NCI-H345 treated with DMSO at 0.1 percent for 48 hours (cell line): Measurements from ENCODE around the gene KRT6A.

ENCODE experiments used
- DNase-seq: peaks from one replicate; lab custom pipeline; 2025; ENCODE audit not compliant: unreplicated experiment; lab: John Stamatoyannopoulos, UW

KRT6A gene

DNA sequence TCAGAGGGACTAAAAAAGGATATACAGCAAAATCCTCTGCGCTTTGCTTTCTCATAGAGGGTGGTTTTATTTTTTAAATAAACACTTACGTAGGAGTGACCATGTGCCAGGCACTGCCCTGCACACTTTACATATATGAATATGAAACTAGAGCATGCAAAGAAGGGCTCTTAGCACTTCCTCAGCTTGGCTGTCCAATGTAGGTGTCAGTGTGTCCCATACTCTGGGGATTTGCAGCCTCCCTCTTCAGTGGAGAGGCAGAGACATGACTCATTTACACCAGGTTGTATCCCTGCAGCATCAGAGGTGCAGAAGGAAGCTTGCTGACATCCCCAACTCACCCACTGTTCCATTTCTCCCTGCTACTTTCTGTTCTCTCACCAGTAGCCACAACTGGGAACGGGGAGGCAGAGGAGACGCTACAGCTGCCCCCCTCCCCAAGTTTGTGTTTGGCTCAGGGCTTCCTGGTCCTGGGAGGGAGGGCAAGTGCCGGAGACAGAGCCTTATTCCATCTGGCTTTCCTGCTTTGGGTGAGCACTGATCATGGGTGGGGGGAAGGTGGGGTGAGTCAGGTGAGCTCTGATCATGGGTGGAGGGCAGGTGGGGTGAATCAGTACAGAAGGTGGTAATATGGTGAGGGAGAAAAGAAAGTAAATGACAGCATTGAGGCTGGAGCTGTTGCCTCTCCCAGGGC lies 32.0 kb upstream of the KRT6A start:
- DNase-seq: no peak

DNA sequence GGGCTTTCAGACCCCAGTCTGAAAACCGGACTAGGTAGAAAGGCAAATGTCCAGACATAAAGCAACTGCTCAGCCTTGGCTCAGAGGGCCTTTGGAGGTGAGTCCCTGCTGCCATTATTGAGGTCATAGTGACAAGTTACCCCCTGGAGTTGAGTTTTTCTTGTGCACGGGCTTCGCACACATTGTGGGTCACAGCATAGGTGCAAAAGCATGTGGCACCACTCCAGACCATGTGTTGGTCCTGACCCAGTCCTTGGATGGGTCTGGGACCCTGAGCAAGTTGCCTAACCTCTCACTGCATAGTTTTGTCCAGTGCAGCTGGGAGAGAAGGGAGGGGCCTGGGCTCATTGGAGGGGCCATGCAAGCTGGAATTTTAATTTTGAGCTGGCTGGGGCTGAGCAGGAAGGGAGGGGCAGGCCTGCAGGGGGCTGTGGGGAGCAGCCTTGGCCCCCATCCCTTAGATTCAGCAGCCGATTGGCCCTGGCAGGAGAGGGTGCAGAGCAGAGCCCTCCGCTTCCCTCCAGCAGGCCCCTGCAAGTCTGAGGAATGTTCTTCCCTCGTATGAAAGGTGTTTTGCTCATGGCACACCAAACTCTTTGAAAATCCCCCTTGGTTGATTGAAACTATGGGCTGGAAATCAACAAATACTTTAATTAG lies 31.3 kb upstream of the KRT6A start:
- DNase-seq: no peak

DNA sequence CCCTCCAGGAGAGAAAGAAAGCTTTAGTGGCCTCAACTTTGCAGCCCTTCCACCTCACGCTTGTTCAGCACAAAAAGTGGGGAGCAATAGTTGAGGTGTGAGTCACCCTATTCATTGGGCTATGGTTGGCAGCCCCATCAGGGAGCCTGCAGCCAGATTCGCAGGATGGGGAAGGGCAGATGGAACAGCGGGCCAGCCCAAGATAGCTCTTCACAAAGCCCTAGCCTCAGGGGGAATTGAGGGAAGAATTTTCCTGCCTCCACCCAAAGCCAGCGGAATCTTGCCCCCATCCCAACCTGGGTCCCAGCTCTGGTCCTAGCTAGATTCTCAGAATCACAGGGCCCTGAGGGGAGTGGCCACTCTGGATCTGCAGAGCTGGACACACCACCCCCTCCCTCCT lies 30.8 kb upstream of the KRT6A start:
- DNase-seq: no peak

DNA sequence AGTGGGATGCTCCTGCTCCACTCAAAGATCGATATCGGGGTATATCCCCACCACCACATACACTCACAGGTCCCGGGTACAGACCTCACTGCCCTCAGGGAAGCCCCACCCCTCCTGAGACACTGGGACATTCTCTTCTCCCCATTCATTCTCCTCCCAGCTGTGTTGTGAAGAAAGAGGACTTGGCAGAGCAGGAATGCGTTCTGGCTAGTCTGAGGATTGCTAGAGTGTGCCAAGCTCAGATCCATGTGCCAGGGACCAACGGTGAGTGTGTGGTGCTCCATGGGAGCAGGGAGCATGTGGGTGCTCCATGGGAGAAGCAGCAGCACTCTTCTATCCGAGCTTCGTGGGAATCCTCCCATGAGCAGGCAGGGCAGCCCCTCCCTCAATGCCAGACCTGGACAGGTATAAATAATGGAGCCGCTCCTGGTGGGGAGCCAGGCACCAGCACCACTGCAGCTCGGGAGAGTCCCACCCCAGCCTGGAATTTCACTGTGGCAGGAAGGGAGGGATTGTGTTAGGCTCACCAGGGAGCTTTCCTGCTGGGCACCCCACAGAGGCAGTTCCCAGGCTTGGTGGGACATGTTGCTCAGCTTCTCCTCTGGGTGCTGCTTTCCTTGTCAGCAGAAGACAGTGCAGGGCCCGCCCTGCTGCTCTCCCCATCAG lies 29.4 kb upstream of the KRT6A start:
- no peak for DNase-seq

DNA sequence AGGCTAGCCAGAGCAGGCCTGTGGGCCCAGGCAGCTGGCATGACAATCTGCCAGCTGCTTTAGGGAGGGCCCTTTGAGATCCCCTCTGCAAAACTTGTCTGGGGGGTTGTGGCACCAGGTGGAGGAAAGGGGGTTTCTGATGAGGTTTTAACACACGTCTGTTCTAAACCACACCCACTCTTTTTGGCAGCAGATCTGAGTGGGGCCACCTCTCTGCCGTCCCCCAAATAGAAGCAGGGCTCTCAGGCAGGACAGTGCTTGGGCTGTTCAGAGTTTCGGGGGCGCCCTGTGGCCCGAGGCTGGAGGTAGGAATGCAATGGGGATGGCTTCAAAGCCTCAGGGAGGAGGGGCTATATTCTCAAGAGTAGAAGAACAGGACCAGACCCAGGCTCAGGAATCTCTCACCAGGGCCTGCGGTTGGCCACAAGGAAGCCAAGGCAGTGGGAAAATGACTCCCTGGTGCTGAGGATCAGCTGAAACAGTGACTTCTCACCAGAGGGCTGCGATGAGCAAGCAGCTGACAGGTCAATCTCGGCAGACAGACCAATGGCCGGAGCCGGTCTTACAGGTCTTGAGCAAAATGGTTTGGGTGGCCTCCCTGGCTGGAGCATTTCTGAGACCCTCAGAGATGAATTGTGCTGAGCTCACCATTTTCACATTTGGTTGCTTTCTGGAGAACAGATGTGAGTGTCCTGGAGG lies 28.7 kb upstream of the KRT6A start:
- DNase-seq: no peak

DNA sequence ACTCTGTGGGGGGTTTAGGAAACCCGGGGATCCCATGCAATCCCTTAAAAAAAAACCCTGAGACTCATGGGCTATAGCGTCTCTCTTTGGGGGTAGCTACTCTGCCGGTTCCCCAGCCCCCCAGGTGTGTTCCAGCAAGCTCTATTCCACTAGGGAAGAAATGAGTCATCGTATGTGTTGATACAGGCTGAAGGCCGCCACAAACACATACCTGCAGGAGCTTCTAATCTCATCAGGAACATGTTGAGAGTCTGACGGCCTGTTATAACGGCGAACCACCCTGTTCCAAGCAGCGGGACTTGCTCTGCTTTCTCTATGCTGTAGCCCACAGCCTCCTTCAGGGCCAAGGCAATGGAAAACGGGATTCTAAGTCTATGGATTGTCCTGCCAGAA lies 28.1 kb upstream of the KRT6A start:
- DNase-seq: no peak

DNA sequence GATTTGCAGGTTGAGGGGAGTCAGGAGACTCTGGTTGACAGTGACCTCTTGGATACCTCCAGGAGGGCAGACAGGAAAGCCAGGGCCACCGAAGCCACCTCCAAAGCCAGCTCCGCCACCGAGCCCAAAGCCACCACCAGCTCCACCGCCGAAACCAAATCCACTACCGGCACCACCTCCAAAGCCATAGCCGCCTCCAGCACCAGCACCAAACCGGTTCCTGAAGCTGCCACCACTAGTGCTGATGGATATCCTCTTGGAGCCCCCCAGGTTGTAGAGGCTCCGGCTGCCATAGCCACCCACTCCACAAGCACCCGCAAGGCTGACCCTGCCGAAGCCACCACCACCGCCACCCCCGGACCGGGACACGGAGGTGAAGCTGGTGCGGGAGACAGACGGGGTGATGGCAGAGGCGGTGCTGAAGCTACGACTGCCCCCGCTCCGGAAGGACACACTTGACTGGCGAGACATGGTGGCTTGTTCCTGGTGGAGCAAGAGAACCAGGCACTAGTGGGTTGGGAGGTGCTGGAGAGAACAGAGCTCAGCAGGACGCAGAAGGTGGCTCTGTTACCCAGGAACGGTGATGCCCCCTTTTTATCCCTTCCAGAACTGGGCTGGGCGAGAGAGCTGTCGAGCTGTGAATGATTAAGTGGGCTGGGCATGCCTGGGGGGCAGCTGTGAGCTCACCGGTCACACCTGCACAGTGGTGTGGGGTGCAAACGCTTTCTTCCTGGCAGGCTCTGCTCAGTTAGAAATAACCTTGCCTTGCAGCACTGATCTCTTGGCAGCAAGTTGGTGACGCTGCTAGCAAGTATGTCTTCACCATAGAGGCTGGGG lies 27.0 kb upstream of the KRT6A start, which contains the start of gene KRT5:
KRT5 (minus strand) TSS at position 569 of the 837 bp plus-strand sequence; CDS start at position 471, 98 bp downstream.
- DNase-seq: no peak

DNA sequence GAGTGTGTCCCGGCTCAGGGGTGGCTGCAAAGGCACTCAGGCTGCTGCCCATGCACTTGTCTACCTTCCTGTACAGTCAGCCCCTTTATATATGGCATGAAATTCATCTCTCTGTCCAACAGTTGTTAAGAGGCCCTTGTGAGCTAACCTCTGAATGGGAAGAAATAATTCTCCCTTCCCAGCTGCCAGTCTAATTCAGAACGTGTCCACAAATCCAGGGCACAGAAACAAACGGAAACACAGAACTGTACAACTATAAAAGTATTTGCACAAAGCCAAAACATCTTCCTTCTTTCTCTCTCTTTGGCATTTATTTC lies 26.3 kb upstream of the KRT6A start:
- no peak for DNase-seq

DNA sequence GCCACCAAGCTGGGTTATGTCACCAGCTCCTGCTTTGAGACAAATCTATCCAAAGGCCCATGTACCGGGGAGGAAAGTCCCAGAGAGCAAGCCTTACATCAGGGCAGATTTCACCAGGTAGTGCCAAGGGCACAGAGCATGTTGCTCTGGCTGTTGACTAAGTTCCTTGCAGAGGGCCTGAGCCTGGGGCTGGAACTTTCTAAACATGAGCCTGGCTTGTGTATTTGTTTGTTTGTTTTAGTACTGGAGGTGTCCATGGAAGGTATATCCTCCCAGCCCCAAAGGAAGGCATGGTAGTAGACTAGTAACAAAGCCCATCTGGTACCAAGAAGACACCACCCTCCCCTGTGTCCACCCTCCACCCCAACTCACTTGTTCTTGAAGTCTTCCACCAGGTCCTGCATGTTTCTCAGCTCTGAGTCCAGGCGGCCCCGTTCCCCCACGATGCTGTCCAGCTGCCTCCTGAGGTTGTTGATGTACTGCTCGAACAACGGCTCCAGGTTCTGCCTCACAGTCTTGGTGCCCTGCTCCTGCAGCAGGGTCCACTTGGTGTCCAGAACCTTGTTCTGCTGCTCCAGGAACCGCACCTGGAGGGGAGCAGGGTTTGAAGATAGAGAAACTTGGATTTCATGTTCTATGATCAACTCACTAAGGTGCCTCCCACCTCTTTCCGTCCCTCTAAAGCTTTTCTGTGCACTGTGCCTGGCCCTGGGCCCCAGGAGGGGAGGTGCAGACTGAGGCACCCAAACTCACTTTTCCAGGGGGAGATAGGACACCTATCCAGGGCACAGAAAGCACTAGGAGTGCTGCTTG lies 25.7 kb upstream of the KRT6A start:
- no peak for DNase-seq

DNA sequence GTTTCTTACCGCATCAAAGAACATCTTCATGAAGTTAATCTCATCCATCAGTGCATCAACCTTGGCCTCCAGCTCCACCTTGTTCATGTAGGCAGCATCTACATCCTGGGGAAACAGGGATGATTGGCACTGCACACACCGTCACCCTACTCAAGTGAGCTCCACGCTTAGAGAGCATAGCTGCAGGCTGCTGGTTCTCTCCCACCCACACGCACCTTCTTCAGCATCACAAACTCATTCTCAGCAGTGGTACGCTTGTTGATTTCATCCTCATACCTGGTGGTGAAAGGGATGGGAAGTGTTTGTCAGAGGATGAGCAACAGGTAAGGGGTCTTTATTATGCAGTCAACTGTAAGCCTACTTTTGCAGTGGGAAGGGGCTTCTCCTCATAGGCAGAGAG lies 24.8 kb upstream of the KRT6A start:
- DNase-seq: no peak

DNA sequence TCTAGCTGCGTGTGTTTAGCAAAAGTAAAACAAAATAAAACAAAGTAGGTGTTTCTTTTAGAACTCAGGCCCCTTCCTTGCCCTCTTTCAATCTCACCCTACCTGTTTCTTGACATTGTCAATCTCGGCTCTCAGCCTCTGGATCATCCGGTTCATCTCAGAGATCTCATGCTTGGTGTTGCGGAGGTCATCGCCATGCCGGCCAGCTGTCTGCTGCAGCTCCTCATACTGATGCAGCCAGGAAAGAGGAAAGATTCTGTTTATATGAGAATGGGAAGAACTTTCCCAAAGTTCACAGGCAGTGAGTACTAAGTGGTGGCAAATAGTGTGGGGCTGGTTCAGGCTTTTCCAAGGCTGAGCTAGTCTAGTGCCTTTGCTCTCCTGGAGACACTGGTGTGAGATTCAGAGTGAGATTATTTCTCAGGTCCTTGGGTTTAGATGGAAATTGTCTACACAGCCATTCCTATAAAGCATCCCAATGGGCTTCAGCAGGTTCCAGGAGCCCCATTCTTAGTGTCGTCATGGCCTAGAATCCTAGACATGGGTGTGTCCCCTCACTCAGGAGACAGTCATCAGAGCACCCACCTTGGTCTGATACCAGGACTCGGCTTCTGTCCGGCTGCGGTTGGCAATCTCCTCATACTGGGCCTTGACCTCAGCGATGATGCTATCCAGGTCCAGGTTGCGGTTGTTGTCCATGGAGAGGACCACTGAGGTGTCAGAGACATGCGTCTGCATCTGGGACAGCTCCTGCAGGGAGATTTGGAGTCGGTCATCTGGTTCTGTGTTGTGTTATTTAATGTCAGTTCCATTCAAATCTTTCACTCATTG lies 24.2 kb upstream of the KRT6A start:
- DNase-seq: no peak

DNA sequence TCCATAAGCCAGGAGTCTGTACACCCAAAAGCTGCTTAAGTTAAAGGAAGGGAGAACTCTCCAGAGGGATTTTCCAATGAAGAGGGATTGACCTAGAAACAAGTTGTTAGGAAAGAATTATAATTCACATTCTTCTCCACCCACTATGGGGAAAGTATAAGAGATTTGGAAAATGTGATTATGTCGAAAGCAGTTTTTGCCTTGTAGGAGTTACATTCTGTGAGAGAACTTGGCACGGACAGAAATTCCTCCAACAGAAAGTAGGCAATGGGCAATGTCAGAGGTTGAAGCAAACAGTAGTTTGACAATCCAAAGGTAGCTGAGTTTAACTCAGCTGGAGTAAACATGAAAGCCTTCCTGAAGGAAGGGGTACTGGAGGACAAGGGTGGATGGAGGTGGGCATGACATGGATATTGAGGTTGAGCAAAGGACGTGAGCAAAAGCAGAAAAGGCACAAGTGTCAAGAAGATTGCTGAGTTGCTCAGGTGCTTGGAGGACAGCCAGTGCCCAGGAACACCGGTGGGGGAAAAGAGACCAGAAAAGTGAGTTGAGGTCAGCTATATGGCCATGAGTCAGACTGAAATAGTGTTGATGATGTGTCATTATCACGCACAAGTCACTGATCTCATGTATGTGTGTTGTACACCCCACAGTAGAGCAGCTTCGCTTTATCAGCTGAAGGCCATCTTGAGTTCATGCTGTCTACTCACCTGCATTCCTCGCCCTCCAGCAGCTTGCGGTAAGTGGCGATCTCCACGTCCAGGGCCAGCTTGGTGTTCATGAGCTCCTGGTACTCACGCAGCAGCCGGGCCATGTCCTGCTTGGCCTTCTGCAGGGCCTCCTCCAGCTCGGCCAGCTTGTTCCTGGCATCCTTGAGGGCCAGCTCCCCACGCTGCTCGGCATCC lies 23.1 kb upstream of the KRT6A start:
- no peak for DNase-seq

DNA sequence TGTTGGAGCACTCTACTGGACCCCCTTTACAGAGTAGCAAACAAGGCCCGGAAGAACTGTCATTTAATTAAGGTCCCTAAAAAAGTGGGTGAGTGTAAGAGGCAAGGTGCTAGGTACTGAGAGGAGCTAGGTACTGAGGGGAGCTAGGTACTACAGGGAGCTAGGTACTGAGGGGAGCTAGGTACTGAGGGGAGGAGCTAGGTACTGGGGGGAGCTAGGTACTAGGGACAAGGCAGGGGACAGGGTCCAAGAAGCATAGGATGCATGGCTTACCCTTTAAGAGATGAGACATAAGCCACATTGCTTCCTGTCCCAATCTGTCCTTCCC lies 22.2 kb upstream of the KRT6A start:
- no peak for DNase-seq

DNA sequence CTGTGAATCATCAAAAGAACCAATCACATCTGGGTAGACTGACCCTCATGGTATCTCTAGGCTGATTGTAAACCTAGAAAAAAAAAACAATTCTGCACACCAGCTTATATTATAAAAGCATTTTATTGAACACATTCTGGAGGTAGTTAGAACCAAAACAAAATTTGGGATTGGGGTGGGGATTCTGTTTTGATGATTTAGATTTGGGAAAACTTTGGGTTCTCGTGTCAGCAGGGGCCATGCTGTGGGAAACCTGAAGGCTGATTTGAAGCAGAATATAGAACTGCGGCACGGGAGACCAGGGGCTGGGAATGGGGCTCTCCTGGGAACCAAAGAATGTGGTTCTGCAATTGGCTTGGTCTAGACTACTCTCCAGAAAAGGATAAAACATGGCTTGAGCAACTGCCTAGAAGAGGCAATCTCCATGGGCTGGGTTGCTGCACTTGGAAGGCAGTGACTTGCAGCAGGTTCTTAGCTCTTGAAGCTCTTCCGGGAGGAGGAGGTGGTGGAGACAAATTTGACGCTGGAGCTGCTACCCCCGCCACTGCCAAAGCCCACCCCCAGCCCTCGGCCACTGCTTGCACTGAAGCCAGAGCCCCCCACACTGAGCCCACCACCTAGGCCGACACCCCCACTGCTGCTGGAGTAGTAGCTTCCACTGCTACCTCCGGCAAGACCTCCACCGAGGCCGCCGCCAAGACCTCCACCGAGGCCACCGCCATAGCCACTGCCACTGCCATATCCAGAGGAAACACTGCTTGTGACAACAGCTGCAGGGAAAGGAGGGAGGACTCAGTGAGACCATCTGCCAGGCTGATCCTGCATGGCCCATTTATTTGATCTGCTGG lies 21.6 kb upstream of the KRT6A start:
- no peak for DNase-seq

DNA sequence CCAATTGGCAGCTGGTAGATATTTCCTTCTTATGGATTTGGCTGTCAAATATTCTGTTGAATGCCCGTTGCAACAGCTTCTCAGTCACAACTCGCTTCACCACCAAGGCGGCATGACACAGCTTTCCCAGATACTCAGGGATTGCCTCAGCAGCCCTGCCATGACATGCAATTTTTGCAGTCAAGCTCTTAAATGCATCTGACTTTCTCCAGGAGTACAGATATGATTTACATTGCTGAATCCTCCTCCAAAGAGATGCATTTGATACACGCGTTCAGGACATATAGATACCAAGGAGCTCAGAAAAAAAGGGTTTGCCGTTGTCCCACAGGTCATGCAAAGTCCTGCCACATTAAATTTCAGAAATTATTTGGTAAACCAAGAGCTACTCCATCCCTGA lies 20.7 kb upstream of the KRT6A start:
- DNase-seq: no peak

DNA sequence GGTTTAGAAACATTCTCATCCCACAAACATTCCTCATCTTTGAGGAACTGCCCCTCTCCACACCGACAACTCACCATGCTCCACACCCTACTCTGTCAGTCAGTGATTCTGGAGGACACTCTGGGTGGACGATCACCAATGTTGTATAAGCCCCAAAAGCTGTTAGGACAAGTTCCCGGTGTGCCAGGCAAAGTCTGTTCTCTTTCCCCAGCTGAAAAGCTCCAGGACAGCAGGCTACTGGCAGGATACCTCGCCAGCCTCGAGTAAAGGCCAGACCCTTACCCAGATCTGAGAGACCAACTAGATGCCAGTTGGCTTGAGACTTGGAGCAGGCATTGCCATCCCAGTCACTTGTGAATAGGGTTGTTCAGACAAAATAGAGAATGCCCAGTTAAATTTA lies 15.2 kb upstream of the KRT6A start:
- no peak for DNase-seq

DNA sequence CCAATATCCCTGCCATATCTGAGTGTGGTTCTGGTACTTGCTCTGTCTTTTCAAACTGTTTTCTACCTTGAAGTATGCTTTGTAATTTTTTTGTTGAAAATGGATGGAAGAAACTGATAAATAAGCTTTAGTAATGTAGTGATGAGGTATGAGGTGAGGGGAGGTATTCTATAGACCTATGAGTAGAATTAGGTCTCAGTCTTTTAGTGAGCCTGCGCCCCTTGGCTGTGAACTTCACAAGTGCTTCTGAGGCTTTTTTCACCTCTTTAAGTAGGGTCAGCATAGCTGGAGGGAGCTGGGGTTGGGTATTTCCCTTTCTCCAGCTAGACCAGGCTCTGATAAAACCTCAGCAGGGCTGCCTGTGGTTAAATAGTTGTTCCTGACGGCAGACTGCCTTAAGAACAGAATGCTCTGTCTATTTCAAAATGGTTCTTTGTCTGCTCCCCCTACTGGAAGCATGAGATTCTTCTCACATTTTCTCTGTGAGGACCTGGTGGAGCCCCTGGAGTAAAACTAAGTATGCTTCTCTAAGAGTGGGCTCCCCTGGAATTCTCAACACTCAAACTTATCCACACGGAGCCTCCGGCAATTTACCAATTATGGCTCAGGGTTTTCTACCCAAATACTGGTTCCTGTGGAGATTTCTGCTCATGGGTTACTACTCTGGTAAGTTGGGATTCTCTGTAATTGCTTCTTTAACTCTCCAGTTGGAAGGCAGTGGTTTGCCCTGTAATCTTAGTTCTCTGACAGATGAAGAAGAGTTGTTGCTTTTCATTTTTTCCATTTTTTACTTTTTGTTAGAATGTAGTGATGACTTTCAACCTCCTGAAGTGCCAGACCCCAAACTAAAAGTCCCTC lies 14.0 kb upstream of the KRT6A start:
- peak; percentile 43 for DNase-seq
